Skin of body (tissue), 2 donors: ENCODE measurements around the gene SHKBP1. TPM values are rescaled to one million over a fixed set of nuclear protein-coding genes. Genes with fewer than 3 reads are reported as not detected.
"Not testable (repeated sequence)": the region's sequence is repeated elsewhere in the genome, so short reads cannot be mapped to it uniquely, and the experiment has no call there.

Experiments used
- DNase-seq: peaks from one replicate; lab custom pipeline; 2025; lab: John Stamatoyannopoulos, UW
- total RNA-seq: library from RNA; depleted of rRNA; stranded (reverse); fragments of >200 nt; gene quantifications from one replicate; pipeline ENCODE4 v1.2.3, GENCODE V29; 2014

SHKBP1 gene
- total RNA-seq, 1 donor from 2014 or later = 12.3 TPM

DNA sequence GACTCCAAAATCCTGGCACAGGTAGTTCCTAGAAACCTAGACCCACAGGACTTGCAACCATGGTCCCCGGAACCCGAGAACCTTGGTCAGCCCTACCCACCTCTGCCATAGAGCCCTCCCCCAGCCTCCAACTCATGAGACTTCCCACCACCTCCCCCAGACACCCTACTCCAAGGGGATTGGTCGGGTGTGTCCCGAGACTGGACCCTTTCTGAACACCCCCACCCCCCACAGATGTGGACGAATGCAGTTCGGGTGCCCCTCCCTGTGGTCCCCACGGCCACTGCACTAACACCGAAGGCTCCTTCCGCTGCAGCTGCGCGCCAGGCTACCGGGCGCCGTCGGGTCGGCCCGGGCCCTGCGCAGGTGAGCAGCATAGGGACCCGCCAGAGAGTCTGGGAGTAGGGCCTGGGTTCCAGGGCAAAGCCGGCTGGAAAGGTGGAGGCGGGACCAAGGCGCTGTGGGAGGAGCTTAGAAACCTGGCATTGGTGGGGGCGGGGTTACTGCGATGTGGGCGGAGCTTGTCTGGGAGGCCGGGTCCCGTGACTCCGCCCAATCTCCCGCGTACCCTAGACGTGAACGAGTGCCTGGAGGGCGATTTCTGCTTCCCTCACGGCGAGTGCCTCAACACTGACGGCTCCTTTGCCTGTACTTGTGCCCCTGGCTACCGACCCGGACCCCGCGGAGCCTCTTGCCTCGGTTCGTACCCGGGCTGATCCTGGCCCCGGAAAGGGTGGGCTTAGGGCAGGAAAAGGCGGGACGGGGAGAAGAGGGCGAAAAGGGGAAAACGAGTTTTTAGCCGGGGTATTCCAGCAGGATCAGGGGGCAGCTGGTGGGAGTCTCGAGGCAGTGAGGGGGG, 36.4 kb downstream of the SHKBP1 start:
- DNase-seq = peak; percentile 28

GRCh38 chr19:40613690-40614621, 37.3 kb downstream of the SHKBP1 start:
- peak; percentile 84 for DNase-seq

DNA sequence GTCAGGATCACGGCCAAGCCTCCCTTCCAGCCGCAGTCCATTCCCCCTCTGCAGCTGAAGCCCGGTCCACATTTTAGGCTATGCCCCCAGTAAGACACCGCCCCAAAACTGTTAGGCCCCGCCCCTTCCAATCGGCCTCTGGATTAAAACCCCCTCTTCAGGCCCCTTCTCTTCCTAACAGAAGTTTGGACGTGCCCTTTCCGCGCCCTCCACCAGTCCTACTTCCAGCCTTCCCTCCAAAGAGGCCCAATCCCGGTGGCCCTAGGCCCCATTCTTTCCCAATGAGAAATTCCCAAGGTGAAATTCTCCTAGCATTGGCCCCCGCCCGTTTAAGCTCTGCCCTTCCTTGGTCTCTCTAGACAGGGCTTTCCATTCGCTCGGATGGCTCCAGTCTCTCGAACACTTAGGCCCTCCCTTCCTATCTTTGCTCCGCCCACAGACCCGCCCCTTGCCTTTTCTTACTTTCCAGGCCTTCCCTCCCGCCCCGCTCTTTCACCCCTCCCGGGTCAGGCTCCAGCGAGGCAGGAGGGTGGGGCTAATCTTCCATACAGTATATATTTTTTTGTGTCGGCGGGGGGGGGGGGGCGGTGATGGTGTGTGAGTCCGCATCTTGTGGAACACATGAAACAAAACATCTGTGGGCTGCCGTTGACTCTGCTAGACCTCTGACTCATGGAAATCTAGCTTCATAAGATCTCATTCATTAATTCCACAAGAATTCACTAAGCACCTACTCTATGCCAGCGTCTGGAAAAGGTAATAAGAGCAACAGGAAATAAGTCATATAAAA, 38.1 kb downstream of the SHKBP1 start:
- peak; percentile 92 for DNase-seq

GRCh38 chr19:40616178-40616577, 39.5 kb downstream of the SHKBP1 start:
- DNase-seq = no peak

- DNase-seq = no peak
Measured at GRCh38 chr19:40616941-40617340, 40.3 kb downstream of the SHKBP1 start.

GRCh38 chr19:40617961-40618360, 41.3 kb downstream of the SHKBP1 start:
- no peak for DNase-seq

GRCh38 chr19:40619333-40620160, 42.9 kb downstream of the SHKBP1 start:
- no peak for DNase-seq

DNA sequence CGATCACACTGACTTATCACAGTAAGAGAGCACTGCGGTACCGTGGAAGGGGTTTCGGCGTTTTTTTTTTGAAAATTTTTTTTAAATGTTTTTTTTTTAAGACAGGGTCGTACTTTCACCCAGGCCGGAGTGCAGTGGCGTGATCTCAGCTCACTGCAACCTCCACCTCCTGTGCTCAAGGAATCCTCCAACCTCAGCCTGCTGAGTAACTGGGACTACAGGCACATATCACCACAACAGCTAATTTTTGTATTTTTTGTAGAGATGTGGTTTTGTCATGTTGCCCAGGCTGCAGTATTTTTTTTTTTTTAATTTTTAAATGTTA, 43.5 kb downstream of the SHKBP1 start:
- DNase-seq = no peak

DNA sequence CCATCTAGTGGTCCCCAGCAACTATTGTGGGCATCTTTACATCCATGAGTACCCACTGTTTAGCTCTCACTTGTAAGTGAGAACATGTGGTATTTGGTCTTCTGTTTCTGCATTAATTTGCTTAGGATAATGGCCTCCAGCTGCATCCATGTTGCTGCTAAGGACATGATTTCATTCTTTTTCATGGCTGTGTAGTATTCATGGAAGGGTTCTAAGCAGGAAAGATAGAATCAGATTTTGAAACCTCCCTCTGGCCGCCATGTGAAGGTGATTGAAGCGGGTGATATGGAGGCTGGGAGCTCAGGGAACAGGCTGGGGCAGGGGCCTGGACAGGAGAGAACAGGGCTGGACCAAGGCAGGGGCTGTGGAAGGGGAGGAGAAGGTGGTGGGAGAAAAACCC, 44.6 kb downstream of the SHKBP1 start:
- no peak for DNase-seq

GRCh38 chr19:40621966-40622772, 45.5 kb downstream of the SHKBP1 start:
- DNase-seq = no peak

- no peak for DNase-seq
Measured at GRCh38 chr19:40622773-40623075, 46.1 kb downstream of the SHKBP1 start.

GRCh38 chr19:40623403-40624251, 47.0 kb downstream of the SHKBP1 start:
- no peak for DNase-seq

- DNase-seq = not testable (repeated sequence)
Measured at GRCh38 chr19:40624369-40625153, 47.9 kb downstream of the SHKBP1 start.

- DNase-seq = no peak
Measured at GRCh38 chr19:40625406-40626120, 48.9 kb downstream of the SHKBP1 start.

DNA sequence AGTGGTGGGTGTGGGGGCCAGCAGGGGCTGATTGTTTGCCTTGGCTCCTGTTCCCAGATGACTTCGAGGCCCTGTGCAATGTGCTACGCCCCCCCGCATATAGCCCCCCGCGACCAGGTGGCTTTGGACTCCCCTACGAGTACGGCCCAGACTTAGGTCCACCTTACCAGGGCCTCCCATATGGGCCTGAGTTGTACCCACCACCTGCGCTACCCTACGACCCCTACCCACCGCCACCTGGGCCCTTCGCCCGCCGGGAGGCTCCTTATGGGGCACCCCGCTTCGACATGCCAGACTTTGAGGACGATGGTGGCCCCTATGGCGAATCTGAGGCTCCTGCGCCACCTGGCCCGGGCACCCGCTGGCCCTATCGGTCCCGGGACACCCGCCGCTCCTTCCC, 50.2 kb downstream of the SHKBP1 start:
- no peak for DNase-seq

GRCh38 chr19:40627486-40628279, 51.0 kb downstream of the SHKBP1 start:
- DNase-seq = no peak

- DNase-seq = no peak
Measured at GRCh38 chr19:40629346-40629745, 52.7 kb downstream of the SHKBP1 start.
